Vein endothelial cell (primary cell): Measurements from ENCODE around the gene CSAD. TPM values are rescaled to one million over a fixed set of nuclear protein-coding genes. Genes with fewer than 3 reads are reported as not detected.

ENCODE experiments used
- small RNA-seq: library from RNA; depleted of rRNA; stranded (forward); fragments of <200 nt; gene quantifications from one replicate; pipeline ENCODE3, GENCODE V24; 2012
- total RNA-seq: library from RNA; depleted of rRNA; stranded (reverse); fragments of >200 nt; gene quantifications from 2 replicates; pipeline ENCODE4 v1.2.3, GENCODE V29; 2012

CSAD gene
- total RNA-seq, result 3.7 and 7.5 TPM in 2 replicates

GRCh38 chr12:53180220-53180930 lies at the start of gene CSAD, which contains the start of gene ZNF740:
CSAD (minus strand) TSS chr12:53180925; CDS start chr12:53173470, 7,455 bp downstream.
ZNF740 (plus strand) TSS chr12:53180722; CDS start chr12:53181984, 1,262 bp downstream.

GRCh38 chr12:53207042-53207441 lies 26.3 kb upstream of the CSAD start, which contains the start of gene ITGB7:
ITGB7 (minus strand) TSS chr12:53207251; CDS start chr12:53200443, 6,808 bp downstream.

Small RNA genes within 50 kb of the gene (small RNA-seq; reads per million reads assigned to genes)
- gene HIGD1AP1 (not detected), gene RNU6-333P (not detected)

Other genes with a start within 250 kb of the CSAD start
- gene KRT18, start 231.8 kb downstream of the CSAD start, total RNA-seq, result 282 and 365 TPM in 2 replicates
- gene EIF4B, start 174.5 kb downstream of the CSAD start, total RNA-seq, result 1,037 and 1,409 TPM in 2 replicates
- gene TNS2, start 130.9 kb downstream of the CSAD start, total RNA-seq, result 50.4 and 54.2 TPM in 2 replicates
- 23.0 and 28.7 TPM in 2 replicates for gene SPRYD3, start 101.5 kb downstream of the CSAD start, total RNA-seq
- 8.2 and 8.5 TPM in 2 replicates for gene IGFBP6, start 83.3 kb downstream of the CSAD start, total RNA-seq
- gene SOAT2, start 77.4 kb downstream of the CSAD start, total RNA-seq, result not detected in 2 replicates
- gene ZNF740, start 203 bp downstream of the CSAD start, total RNA-seq, result 14.2 and 15.0 TPM in 2 replicates
- under 0.01 TPM in 1 of 2 replicates, not detected in the other for gene ITGB7, start 26.3 kb upstream of the CSAD start, total RNA-seq
- gene RARG, start 51.3 kb upstream of the CSAD start, total RNA-seq, result 8.5 and 12.3 TPM in 2 replicates
- gene ESPL1, start 87.4 kb upstream of the CSAD start, total RNA-seq, result 6.2 and 10.9 TPM in 2 replicates
- 308 and 327 TPM in 2 replicates for gene PFDN5, start 114.6 kb upstream of the CSAD start, total RNA-seq
- 34.2 and 45.7 TPM in 2 replicates for gene MYG1, start 118.8 kb upstream of the CSAD start, total RNA-seq
- gene AAAS, start 140.7 kb upstream of the CSAD start, total RNA-seq, result 51.0 and 53.5 TPM in 2 replicates
- gene SP7, start 155.4 kb upstream of the CSAD start, total RNA-seq, result not detected in 2 replicates
- 44.6 and 48.7 TPM in 2 replicates for gene SP1, start 199.3 kb upstream of the CSAD start, total RNA-seq
- not detected in 2 replicates for gene AMHR2, start 242.9 kb upstream of the CSAD start, total RNA-seq